Naive thymus-derived CD4-positive, alpha-beta T cell (primary cell): ENCODE data around the gene PTPRN2. TPM values are rescaled to one million over a fixed set of nuclear protein-coding genes. Genes with fewer than 3 reads are reported as not detected.

ENCODE experiments used
- ATAC-seq: fragments of 150-1000 bp; cut with Tn5 transposase; 2 replicates; pipeline ENCODE4 v1.10.0; 2021; ENCODE audit warnings: mild to moderate bottlenecking, moderate library complexity
- CTCF ChIA-PET: fragments of 350-600 bp; sonication (Branson Sonifier 250); formaldehyde crosslinking; loops from one replicate; lab custom pipeline; 2021; ENCODE audit warnings: antibody characterized with exemption; lab: Charles Lee
- POLR2A ChIA-PET: fragments of 350-600 bp; sonication (Branson Sonifier 250); formaldehyde crosslinking; loops from one replicate; lab custom pipeline; 2021; ENCODE audit warnings: antibody characterized with exemption, inconsistent platforms; lab: Charles Lee
- DNase-seq, 9 donors: peaks; one replicate each; pipeline versions ENCODE4 v3.0.0 to v3.0.0-alpha.2; 2020 to 2022; ENCODE audit warnings: mixed read lengths in 1 of 9
- H3K27ac ChIP-seq: one replicate; pipeline ENCODE4 v1.7.0; 2013; ENCODE audit warnings: mild to moderate bottlenecking, low read depth, low read length, moderate library complexity
- H3K27me3 ChIP-seq, 2 donors: one replicate each; pipeline ENCODE4 v1.7.0; 2013; ENCODE audit warnings: low read length in 2 of 2, mild to moderate bottlenecking in 2 of 2, moderate library complexity in 2 of 2; ENCODE audit not compliant: control insufficient read depth in 2 of 2, insufficient read depth in 2 of 2
- H3K36me3 ChIP-seq, 3 experiments: 1 replicate in 2 of 3; 2 replicates in 1 of 3; pipeline ENCODE4 v1.7.0; 2013; ENCODE audit warnings: low read length in 3 of 3, mild to moderate bottlenecking in 3 of 3, moderate library complexity in 1 of 3; ENCODE audit not compliant: insufficient read depth in 3 of 3, control insufficient read depth in 2 of 3
- H3K4me1 ChIP-seq, 2 donors: one replicate each; pipeline ENCODE4 v1.7.0; 2013; ENCODE audit warnings: low read length in 2 of 2, mild to moderate bottlenecking in 2 of 2, moderate library complexity in 1 of 2; ENCODE audit not compliant: control insufficient read depth in 2 of 2, insufficient read depth in 2 of 2
- H3K4me3 ChIP-seq: 2 replicates; pipeline ENCODE4 v1.7.0; 2013; ENCODE audit warnings: mild to moderate bottlenecking, low read length
- H3K9me3 ChIP-seq, 3 experiments: 1 replicate in 2 of 3; 2 replicates in 1 of 3; pipeline ENCODE4 v1.7.0; 2013; ENCODE audit warnings: low read length in 3 of 3; ENCODE audit not compliant: control insufficient read depth in 2 of 3
- H3K27ac Mint-ChIP-seq, 9 donors: one replicate each; pipeline ENCODE4 v1.8.0; 2020 to 2022; ENCODE audit warnings: mixed read lengths in 9 of 9, mild to moderate bottlenecking in 8 of 9, moderate library complexity in 5 of 9, inconsistent platforms in 2 of 9
- H3K27me3 Mint-ChIP-seq, 5 donors: one replicate each; pipeline ENCODE4 v1.8.0; 2021 to 2022; ENCODE audit warnings: mixed read lengths in 5 of 5, mild to moderate bottlenecking in 1 of 5
- H3K36me3 Mint-ChIP-seq, 5 donors: one replicate each; pipeline ENCODE4 v1.8.0; 2020 to 2022; ENCODE audit warnings: mixed read lengths in 5 of 5, mild to moderate bottlenecking in 3 of 5, inconsistent platforms in 1 of 5
- H3K4me1 Mint-ChIP-seq, 7 donors: one replicate each; pipeline ENCODE4 v1.8.0; 2020 to 2022; ENCODE audit warnings: mixed read lengths in 7 of 7, mild to moderate bottlenecking in 3 of 7, inconsistent platforms in 1 of 7
- H3K4me3 Mint-ChIP-seq, 10 donors: one replicate each; pipeline ENCODE4 v1.8.0; 2020 to 2022; ENCODE audit warnings: mild to moderate bottlenecking in 10 of 10, mixed read lengths in 10 of 10, moderate library complexity in 6 of 10, inconsistent platforms in 2 of 10
- H3K9me3 Mint-ChIP-seq, 11 donors: one replicate each; pipeline ENCODE4 v1.8.0; 2020 to 2022; ENCODE audit warnings: mixed read lengths in 11 of 11, mild to moderate bottlenecking in 4 of 11, inconsistent platforms in 1 of 11, moderate library complexity in 1 of 11
- intact Hi-C, 2 donors: fragments of 100-400 bp; cut with micrococcal nuclease; formaldehyde crosslinking; loops; one replicate each; pipeline ENCODE4 v1.15.1; 2023
- polyA plus RNA-seq, 2 donors: library from polyadenylated mRNA; unstranded; fragments of 300-500 nt; fragmentation: Illumina TruSeq; gene quantifications; one replicate each; pipeline ENCODE4 v1.2.3, GENCODE V29; 2021
- total RNA-seq, 6 experiments: library from RNA in 5 of 6; stranded (reverse) in 5 of 6; gene quantifications; 1 replicate in 5 of 6; 2 replicates in 1 of 6; pipeline ENCODE4 v1.2.3 and lab custom pipeline; 2021 to 2026

PTPRN2 gene
- total and polyA plus RNA-seq, 7 experiments from 2014 or later: 0.58 to 2.3 (median 1.4) TPM

DNA sequence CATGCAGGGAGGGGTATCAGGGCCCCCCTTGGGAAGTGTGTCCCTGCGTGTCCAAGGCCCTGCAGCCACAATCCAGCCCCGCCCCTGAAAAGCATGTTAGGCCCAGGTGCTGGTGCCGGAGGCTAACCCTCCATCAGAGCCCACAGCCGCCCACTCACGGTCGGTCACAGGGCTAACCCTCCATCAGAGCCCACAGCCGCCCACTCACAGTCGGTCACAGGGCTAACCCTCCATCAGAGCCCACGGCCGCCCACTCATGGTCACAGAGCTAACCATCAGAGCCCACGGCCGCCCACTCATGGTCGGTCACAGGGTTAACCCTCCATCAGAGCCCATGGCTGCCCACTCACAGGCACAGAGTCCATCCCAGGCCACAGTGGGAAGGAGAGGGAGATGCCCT is 824.8 kb downstream of the PTPRN2 start:
- no peak overlapping the region for H3K4me3 Mint-ChIP-seq
- H3K4me1 ChIP-seq: no peaks in the 10 kb centered on the region
- H3K4me3 ChIP-seq: no peak overlapping the region
- H3K4me1 Mint-ChIP-seq: peaks cover 0 to 9% (median 7%) of the 10 kb centered on the region in 7 donors
- CTCF ChIA-PET: no interaction called here
- peaks cover 0 to 7% (median 0%) of the 10 kb centered on the region in 5 donors for H3K36me3 Mint-ChIP-seq
- POLR2A ChIA-PET: interaction anchor here (0.6 kb wide), 1 partner anchor 13 kb away, joined by 4 read pairs; no protein-coding TSS in a partner anchor
- H3K36me3 ChIP-seq: no peaks in the 10 kb centered on the region
- H3K27me3 ChIP-seq: no peaks in the 10 kb centered on the region
- H3K27ac ChIP-seq: no peak overlapping the region
- no peak overlapping the region for H3K27ac Mint-ChIP-seq
- ATAC-seq: no peak
- H3K9me3 Mint-ChIP-seq: peaks cover 0 to 25% (median 10%) of the 10 kb centered on the region in 11 donors
- H3K27me3 Mint-ChIP-seq: peaks cover 0 to 12% (median 7%) of the 10 kb centered on the region in 5 donors
- intact Hi-C loops: no loop called here
- no peaks in the 10 kb centered on the region for H3K9me3 ChIP-seq
- no peak for DNase-seq

DNA sequence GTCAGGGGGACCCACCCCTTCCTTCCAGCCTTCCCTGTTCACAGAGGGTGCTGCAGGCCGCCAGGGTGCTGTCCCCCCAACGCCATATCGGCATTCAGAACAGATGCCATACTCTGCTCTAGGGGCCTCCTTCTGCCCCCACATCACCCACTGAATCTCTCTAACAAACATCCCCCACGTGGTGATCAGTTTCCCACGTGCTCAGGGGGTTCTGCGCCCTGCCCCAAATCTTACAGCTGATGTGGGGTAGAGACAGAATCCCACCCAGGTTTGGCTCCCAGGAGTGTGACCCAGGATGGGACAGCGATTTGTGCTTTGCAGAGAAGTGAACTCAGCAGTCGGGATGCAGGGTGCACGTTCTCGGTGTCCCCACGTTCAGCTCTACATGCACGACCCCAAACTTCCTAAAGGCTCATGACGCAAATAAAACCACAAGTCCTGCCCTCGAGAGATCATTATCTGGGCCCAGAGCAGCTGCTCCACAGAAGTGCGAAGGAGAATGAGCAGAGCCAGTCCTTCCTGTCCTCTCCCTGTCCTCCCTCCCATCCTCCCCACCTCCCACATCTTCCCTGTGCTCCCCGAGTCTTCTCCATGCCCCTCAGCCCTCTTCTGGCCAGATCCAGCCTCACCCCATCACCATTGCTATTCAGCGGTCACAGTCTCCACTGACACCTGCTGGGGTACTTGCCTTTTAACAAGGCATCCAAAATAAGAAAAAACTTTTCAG is 827.5 kb downstream of the PTPRN2 start:
- Histone ChIP-seq H3K4me3 (no peak overlapping the region), H3K27me3 (no peaks in the 10 kb centered on the region), H3K36me3 (no peaks in the 10 kb centered on the region), H3K27ac (no peak overlapping the region), H3K9me3 (no peaks in the 10 kb centered on the region), H3K4me1 (no peaks in the 10 kb centered on the region)
- no peak overlapping the region for H3K4me3 Mint-ChIP-seq
- H3K4me1 Mint-ChIP-seq: peaks cover 0 to 9% (median 7%) of the 10 kb centered on the region in 7 donors
- DNase-seq: peak in 4 of 9 donors; percentile 11 to 26 (median 21)
- ATAC-seq: peak; percentile 27
- peaks cover 0 to 7% (median 0%) of the 10 kb centered on the region in 5 donors for H3K27me3 Mint-ChIP-seq
- peaks cover 0 to 15% (median 2%) of the 10 kb centered on the region in 11 donors for H3K9me3 Mint-ChIP-seq
- H3K27ac Mint-ChIP-seq: peak overlapping the region in 1 of 9 donors; percentile 62
- ChIA-PET POLR2A (no interaction called here), CTCF (no interaction called here)
- intact Hi-C loops: loop anchor here in 1 of 2 donors (2.0 kb wide), 1 partner anchor 327 kb away; no protein-coding TSS in a partner anchor
- no peaks in the 10 kb centered on the region for H3K36me3 Mint-ChIP-seq

DNA sequence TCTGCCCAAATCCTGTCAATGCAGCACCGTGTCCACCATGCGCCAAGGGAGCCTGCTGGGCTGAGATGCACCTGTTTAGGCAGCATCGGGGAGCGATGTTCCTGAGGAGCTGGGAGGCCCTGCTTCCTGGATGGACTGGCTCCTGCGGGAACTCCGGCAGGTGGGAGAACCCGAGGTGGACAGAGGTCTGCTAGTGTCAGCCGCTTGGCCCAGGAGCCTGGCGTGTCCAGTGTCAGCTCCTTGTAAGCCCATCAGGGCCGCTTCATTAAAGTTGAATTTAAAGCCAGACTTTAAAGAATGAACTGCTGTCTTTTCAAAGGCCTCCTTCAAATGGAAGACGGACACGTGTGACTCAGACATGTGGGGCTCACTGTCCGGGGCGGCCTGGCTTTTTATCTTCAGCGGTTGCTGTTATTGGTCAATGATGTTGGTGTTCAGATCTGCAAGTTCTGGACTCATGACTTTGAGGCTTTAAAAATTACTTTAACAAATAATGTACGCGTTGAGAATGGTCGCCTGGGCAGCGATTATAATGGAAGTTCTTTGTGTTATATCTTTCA is 828.3 kb downstream of the PTPRN2 start:
- H3K36me3 Mint-ChIP-seq: no peaks in the 10 kb centered on the region
- Histone ChIP-seq H3K27me3 (no peaks in the 10 kb centered on the region), H3K9me3 (no peaks in the 10 kb centered on the region), H3K4me1 (no peaks in the 10 kb centered on the region), H3K4me3 (no peak overlapping the region), H3K36me3 (no peaks in the 10 kb centered on the region), H3K27ac (no peak overlapping the region)
- peaks cover 0 to 9% (median 7%) of the 10 kb centered on the region in 7 donors for H3K4me1 Mint-ChIP-seq
- intact Hi-C loops: no loop called here
- POLR2A ChIA-PET: no interaction called here
- H3K27me3 Mint-ChIP-seq: peaks cover 0 to 7% (median 0%) of the 10 kb centered on the region in 5 donors
- H3K9me3 Mint-ChIP-seq: peaks cover 0 to 7% (median 0%) of the 10 kb centered on the region in 11 donors
- H3K4me3 Mint-ChIP-seq: no peak overlapping the region
- DNase-seq (no peak), ATAC-seq (no peak)
- peak overlapping the region in 1 of 9 donors; percentile 20 for H3K27ac Mint-ChIP-seq
- CTCF ChIA-PET: no interaction called here

DNA sequence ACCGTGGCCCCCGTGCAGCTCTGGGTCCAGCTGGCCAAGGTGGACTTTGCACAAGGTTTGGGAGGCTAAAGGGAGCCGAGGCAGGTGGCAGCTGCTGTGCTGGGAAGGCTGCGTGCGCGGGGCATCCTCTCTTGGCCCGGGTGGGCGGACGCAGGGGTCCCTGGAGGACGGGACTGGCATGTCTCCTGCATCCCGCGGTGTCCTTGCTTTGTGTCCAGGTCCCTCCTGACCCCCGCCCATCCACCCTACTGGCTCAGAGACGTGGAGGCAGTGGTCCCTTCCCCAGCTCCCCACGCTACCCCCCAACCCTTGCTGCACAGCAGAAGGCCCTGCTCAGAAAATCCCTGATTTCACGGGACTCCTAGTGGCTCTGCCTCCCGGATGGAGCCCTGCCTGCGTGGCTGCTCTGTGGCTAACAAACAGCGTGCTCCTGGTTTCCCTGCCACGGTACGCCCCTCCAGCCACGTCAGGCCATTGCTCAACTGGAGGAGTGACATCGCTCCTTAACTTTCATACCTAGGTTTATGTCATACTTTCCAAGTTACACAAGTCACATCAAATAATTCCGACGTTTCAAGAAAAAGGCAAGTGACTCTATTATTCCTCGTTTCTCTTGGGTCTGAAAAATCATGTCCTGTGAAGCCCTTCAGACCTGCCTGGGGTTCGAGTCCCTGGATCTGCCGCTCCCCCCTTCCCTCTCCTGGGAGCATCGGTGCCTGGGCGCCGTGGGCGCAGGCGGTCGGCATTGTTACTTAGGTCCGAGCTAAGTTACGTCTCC is 829.0 kb downstream of the PTPRN2 start:
- Histone ChIP-seq H3K27me3 (no peaks in the 10 kb centered on the region), H3K4me3 (no peak overlapping the region), H3K27ac (no peak overlapping the region), H3K36me3 (no peaks in the 10 kb centered on the region), H3K9me3 (no peaks in the 10 kb centered on the region), H3K4me1 (no peaks in the 10 kb centered on the region)
- H3K27me3 Mint-ChIP-seq: peaks cover 0 to 7% (median 0%) of the 10 kb centered on the region in 5 donors
- intact Hi-C loops: no loop called here
- no peak overlapping the region for H3K27ac Mint-ChIP-seq
- peaks cover 0 to 2% (median 0%) of the 10 kb centered on the region in 11 donors for H3K9me3 Mint-ChIP-seq
- no peak for ATAC-seq
- no peaks in the 10 kb centered on the region for H3K36me3 Mint-ChIP-seq
- DNase-seq: no peak
- H3K4me3 Mint-ChIP-seq: no peak overlapping the region
- H3K4me1 Mint-ChIP-seq: peaks cover 0 to 9% (median 7%) of the 10 kb centered on the region in 7 donors
- ChIA-PET CTCF (no interaction called here), POLR2A (no interaction called here)

DNA sequence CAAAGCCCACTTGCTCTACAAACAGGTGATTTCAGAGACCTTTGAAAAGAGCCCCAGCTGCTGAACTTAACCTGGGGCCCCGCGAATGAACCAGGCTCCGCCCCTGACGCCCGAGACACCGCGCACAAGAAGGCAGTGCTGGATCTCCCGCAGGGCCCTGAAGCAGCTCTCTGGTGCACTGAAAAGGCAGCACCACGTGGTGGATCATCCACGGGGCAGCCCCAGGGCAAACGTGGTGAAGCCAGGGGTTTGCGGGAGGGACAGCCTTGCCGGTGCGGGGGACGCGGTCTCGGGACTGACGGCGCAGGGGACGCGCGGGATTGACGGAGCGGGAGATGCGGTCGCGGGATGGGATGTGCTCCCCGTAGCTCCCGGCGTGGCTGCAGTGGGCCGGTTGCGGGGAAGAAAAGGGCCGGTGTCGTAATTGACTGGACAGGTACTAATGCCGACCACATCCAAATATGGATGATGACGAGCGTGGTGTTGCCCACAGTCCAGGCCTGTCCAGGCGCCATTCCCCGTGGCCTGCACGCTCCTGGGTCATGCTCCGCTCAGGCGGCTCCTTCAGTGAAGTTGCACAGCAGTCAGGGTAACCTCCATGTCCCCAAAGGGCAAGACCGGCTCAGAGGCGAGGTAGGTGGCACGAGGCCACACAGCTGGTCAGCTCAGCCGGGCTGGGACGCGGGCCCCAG is 829.7 kb downstream of the PTPRN2 start:
- Mint-ChIP-seq H3K27ac (no peak overlapping the region), H3K4me1 (peaks cover 0 to 9% (median 7%) of the 10 kb centered on the region in 7 donors), H3K4me3 (no peak overlapping the region), H3K36me3 (no peaks in the 10 kb centered on the region), H3K27me3 (peaks cover 0 to 7% (median 0%) of the 10 kb centered on the region in 5 donors), H3K9me3 (no peaks in the 10 kb centered on the region)
- no peak for DNase-seq
- H3K27me3 ChIP-seq: no peaks in the 10 kb centered on the region
- H3K9me3 ChIP-seq: no peaks in the 10 kb centered on the region
- no peak overlapping the region for H3K27ac ChIP-seq
- CTCF ChIA-PET: no interaction called here
- POLR2A ChIA-PET: no interaction called here
- ATAC-seq: no peak
- no peaks in the 10 kb centered on the region for H3K36me3 ChIP-seq
- intact Hi-C loops: no loop called here
- H3K4me3 ChIP-seq: no peak overlapping the region
- no peaks in the 10 kb centered on the region for H3K4me1 ChIP-seq

DNA sequence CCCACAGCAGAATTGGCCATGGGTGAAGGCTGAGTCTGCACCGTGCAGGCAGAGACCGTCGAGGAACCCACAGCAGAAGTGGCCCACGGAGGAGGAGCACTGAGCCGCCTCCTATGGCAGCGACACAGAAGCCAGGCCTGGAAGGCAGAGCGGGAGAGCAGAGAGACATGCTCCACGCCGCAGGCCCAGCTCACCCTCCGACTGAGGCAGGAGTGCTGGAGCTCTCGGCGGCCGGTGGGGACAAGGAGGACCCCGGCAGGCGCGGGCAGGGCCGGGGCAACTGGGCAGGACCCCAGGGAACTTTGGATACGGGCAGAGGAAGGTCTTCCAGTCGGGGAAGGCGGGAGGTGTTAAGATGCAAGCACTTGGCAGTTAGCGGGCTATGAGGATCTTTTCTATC is 830.4 kb downstream of the PTPRN2 start:
- CTCF ChIA-PET: no interaction called here
- intact Hi-C loops: no loop called here
- Mint-ChIP-seq H3K4me1 (peaks cover 0 to 9% (median 7%) of the 10 kb centered on the region in 7 donors), H3K9me3 (no peaks in the 10 kb centered on the region), H3K4me3 (no peak overlapping the region), H3K27ac (no peak overlapping the region), H3K27me3 (peaks cover 0 to 7% (median 0%) of the 10 kb centered on the region in 5 donors), H3K36me3 (no peaks in the 10 kb centered on the region)
- Histone ChIP-seq H3K36me3 (no peaks in the 10 kb centered on the region), H3K4me3 (no peak overlapping the region), H3K27ac (no peak overlapping the region), H3K9me3 (no peaks in the 10 kb centered on the region), H3K27me3 (no peaks in the 10 kb centered on the region), H3K4me1 (no peaks in the 10 kb centered on the region)
- POLR2A ChIA-PET: no interaction called here
- no peak for ATAC-seq
- DNase-seq: no peak
